Natural killer cell (primary cell): ENCODE measurements around the gene STRBP. TPM values are rescaled to one million over a fixed set of nuclear protein-coding genes. Genes with fewer than 3 reads are reported as not detected.
"Not testable (repeated sequence)": the region's sequence is repeated elsewhere in the genome, so short reads cannot be mapped to it uniquely, and the experiment has no call there.

Source experiments
- ATAC-seq, 3 donors: fragments of 150-1000 bp in 2 of 3; fragments of 200-7000 bp in 1 of 3; cut with Tn5 transposase; 1 replicate in 1 of 3; 2 replicates in 2 of 3; pipeline ENCODE4 v1.10.0; 2021; ENCODE audit warnings: mild to moderate bottlenecking in 2 of 3, moderate library complexity in 2 of 3
- DNase-seq, 2 donors: peaks; one replicate each; pipeline versions ENCODE4 v3.0.0 to v3.0.0-alpha.2; 2013 to 2021; ENCODE audit warnings: mixed read lengths in 1 of 2
- H3K27ac ChIP-seq: one replicate; pipeline ENCODE4 v1.5.1; 2013; ENCODE audit warnings: mild to moderate bottlenecking, low read length
- H3K27me3 ChIP-seq: one replicate; pipeline ENCODE4 v1.6.1; 2013; ENCODE audit warnings: low read length; ENCODE audit not compliant: control insufficient read depth, insufficient read depth
- H3K36me3 ChIP-seq: one replicate; pipeline ENCODE4 v1.6.1; 2013; ENCODE audit warnings: low read length; ENCODE audit not compliant: control insufficient read depth, insufficient read depth
- H3K4me1 ChIP-seq: one replicate; pipeline ENCODE4 v1.6.1; 2013; ENCODE audit warnings: low read length; ENCODE audit not compliant: control insufficient read depth, insufficient read depth
- H3K4me3 ChIP-seq: one replicate; pipeline ENCODE4 v1.5.1; 2013; ENCODE audit warnings: low read length
- H3K9me3 ChIP-seq: one replicate; pipeline ENCODE4 v1.6.1; 2013; ENCODE audit warnings: low read length; ENCODE audit not compliant: control insufficient read depth, insufficient read depth
- H3K27ac Mint-ChIP-seq, 2 donors: one replicate each; pipeline ENCODE4 v1.8.0; 2022; ENCODE audit warnings: mild to moderate bottlenecking in 2 of 2, mixed read lengths in 2 of 2, moderate library complexity in 1 of 2
- H3K27me3 Mint-ChIP-seq, 2 donors: one replicate each; pipeline ENCODE4 v1.8.0; 2022; ENCODE audit warnings: low read depth in 2 of 2, mixed read lengths in 2 of 2
- H3K36me3 Mint-ChIP-seq: one replicate; pipeline ENCODE4 v1.8.0; 2022; ENCODE audit warnings: mixed read lengths
- H3K4me1 Mint-ChIP-seq, 2 donors: one replicate each; pipeline ENCODE4 v1.8.0; 2022; ENCODE audit warnings: mixed read lengths in 2 of 2
- H3K4me3 Mint-ChIP-seq: one replicate; pipeline ENCODE4 v1.8.0; 2022; ENCODE audit warnings: mild to moderate bottlenecking, moderate library complexity, mixed read lengths
- H3K9me3 Mint-ChIP-seq, 2 donors: one replicate each; pipeline ENCODE4 v1.8.0; 2022; ENCODE audit warnings: mixed read lengths in 2 of 2
- WGBS: methylation state at CpG from one replicate; pipeline ENCODE4 v1.1.7; 2013; ENCODE audit warnings: missing lambda C conversion rate; ENCODE audit not compliant: insufficient coverage; 5-methylcytosine and 5-hydroxymethylcytosine counted together
- intact Hi-C: fragments of 100-400 bp; cut with micrococcal nuclease; formaldehyde crosslinking; loops from one replicate; pipeline ENCODE4 v1.14.2; 2022
- total RNA-seq, 4 donors: library from RNA; stranded (reverse); fragments of 120-200 nt in 1 of 4; gene quantifications; one replicate each; pipeline versions ENCODE4 v1.2.3 to v1.2.4, GENCODE V29; 2013 to 2022
- TF ChIP-seq, protein P1 (sequence below): fragments of 200-600 bp; IDR thresholded peaks from one replicate; pipeline ENCODE4 v1.8.0; 2022; ENCODE audit warnings: antibody characterized with exemption

The STRBP gene
- total RNA-seq, 3 donors from 2014 or later (not counting 1 experiment from before 2014, with no cell fraction given): 6.0 to 8.3 (median 7.9) TPM

DNA sequence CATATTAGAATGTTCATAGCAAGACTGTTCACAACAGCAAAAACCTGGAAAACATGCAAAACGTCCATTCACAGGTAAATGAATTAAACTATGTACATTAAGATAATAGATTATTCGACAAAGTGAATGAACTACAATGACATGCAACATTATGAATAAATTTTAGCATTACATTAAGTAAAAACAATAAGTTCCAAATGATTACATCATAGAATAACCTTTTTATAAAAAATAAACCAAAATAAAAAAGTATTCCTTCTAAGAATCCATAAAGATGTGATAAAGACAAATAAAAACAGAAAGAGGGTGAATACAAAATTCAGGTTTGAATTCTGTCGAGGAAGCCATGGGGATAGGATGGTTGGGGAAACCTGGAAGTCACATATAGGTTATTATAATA, 57.3 kb downstream of the STRBP start:
- Histone ChIP-seq H3K36me3 (no peaks in the 10 kb centered on the region), H3K27me3 (no peaks in the 10 kb centered on the region), H3K9me3 (no peaks in the 10 kb centered on the region), H3K4me1 (no peaks in the 10 kb centered on the region), H3K4me3 (no peak overlapping the region), H3K27ac (no peak overlapping the region)
- Mint-ChIP-seq H3K4me1 (no peaks in the 10 kb centered on the region), H3K36me3 (no peaks in the 10 kb centered on the region), H3K27me3 (no peaks in the 10 kb centered on the region), H3K4me3 (no peak overlapping the region), H3K27ac (no peak overlapping the region), H3K9me3 (no peaks in the 10 kb centered on the region)
- no peak for DNase-seq
- no CpG with 5 or more reads among the region's 3 CpGs for WGBS
- no peak for ATAC-seq
- intact Hi-C loops: no loop called here
- TF ChIP-seq, protein P1, sequence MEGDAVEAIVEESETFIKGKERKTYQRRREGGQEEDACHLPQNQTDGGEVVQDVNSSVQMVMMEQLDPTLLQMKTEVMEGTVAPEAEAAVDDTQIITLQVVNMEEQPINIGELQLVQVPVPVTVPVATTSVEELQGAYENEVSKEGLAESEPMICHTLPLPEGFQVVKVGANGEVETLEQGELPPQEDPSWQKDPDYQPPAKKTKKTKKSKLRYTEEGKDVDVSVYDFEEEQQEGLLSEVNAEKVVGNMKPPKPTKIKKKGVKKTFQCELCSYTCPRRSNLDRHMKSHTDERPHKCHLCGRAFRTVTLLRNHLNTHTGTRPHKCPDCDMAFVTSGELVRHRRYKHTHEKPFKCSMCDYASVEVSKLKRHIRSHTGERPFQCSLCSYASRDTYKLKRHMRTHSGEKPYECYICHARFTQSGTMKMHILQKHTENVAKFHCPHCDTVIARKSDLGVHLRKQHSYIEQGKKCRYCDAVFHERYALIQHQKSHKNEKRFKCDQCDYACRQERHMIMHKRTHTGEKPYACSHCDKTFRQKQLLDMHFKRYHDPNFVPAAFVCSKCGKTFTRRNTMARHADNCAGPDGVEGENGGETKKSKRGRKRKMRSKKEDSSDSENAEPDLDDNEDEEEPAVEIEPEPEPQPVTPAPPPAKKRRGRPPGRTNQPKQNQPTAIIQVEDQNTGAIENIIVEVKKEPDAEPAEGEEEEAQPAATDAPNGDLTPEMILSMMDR: no peak

DNA sequence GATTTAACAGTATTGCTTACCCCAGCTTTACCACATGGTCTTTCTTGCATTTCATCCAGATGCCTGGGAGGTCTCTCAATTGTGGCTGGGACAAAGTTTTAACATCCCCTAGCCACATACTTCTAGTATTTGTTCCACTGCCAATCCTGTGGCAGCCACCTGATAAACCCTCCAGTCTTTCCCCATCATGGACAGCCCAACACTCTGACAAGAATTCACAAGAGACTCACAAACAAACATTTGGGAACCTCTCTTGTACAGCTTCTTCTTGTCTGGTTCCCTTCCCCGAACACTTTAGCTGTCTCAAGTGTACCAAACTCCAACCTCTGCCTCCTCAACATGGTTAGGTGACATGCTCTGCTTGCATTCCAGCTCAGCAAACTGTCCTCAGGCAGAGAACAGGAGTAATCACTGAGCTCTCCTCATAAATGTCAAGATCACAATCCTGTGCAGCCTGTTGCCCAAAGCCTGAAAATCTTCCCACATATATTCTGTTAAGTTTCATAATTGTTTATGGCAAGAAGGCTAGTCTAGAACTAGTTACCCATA, 59.7 kb downstream of the STRBP start:
- H3K4me3 Mint-ChIP-seq: no peak overlapping the region
- H3K4me1 ChIP-seq: no peaks in the 10 kb centered on the region
- TF ChIP-seq, protein P1: no peak

DNA sequence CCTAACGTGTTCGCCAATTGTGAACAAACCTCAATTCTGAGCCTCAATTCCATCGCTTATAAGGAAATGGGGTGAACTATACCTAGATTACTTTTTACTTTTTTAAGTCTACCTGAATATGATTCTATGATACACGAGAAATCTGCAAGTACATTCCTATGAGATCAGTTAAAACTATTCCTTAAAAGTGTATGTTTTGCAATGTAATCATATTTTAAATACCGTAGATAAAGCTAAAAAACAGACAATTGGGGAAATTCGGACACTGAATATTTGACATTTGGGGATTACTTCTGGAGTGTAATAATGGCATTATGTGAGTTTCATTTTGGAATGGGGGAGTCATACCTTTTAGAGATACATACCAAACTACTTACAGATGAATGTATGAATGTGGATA, 62.3 kb downstream of the STRBP start:
- Histone ChIP-seq H3K4me1 (no peaks in the 10 kb centered on the region), H3K4me3 (no peak overlapping the region), H3K27ac (no peak overlapping the region), H3K36me3 (no peaks in the 10 kb centered on the region), H3K9me3 (no peaks in the 10 kb centered on the region), H3K27me3 (no peaks in the 10 kb centered on the region)
- Mint-ChIP-seq H3K27ac (no peak overlapping the region), H3K36me3 (no peaks in the 10 kb centered on the region), H3K4me1 (no peaks in the 10 kb centered on the region), H3K9me3 (no peaks in the 10 kb centered on the region), H3K4me3 (no peak overlapping the region), H3K27me3 (no peaks in the 10 kb centered on the region)
- 100% methylated on average over 3 of the region's 6 CpGs for WGBS
- intact Hi-C loops: no loop called here
- TF ChIP-seq, protein P1: no peak
- ATAC-seq (no peak), DNase-seq (no peak)

More for the DNA sequence above, 59.7 kb downstream of the STRBP start:
- no peak overlapping the region for H3K27ac Mint-ChIP-seq
- no peak overlapping the region for H3K27ac ChIP-seq
- DNase-seq (no peak), ATAC-seq (no peak)
- intact Hi-C loops: no loop called here
- no peaks in the 10 kb centered on the region for H3K9me3 Mint-ChIP-seq
- no peaks in the 10 kb centered on the region for H3K9me3 ChIP-seq
- no peaks in the 10 kb centered on the region for H3K4me1 Mint-ChIP-seq
- no peaks in the 10 kb centered on the region for H3K27me3 ChIP-seq
- H3K4me3 ChIP-seq: no peak overlapping the region
- H3K27me3 Mint-ChIP-seq: no peaks in the 10 kb centered on the region
- 96% methylated on average over 1 of the region's 1 CpG for WGBS
- H3K36me3 Mint-ChIP-seq: no peaks in the 10 kb centered on the region
- no peaks in the 10 kb centered on the region for H3K36me3 ChIP-seq

DNA sequence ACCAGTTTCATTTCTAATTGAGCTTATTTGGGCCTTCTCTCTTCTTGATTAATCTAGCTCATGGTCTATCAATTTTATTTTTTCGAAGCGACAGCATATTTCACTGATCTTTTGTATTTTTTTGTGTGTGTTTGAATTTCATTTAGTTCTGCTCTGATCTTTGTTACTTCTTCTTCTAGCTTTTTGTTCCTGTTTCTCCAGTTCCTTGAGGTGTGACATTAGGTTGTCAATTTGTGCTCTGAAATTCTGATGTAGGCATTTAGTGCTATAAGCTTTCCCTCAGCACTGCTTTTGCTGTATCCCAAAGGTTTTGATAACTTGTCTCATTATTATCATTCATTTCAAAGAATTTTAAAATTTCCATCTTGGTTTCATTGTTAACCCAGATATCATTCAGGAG, 67.3 kb downstream of the STRBP start:
- Histone ChIP-seq H3K9me3 (no peaks in the 10 kb centered on the region), H3K4me1 (no peaks in the 10 kb centered on the region), H3K27ac (no peak overlapping the region), H3K36me3 (no peaks in the 10 kb centered on the region), H3K4me3 (no peak overlapping the region), H3K27me3 (no peaks in the 10 kb centered on the region)
- no peak overlapping the region for H3K27ac Mint-ChIP-seq
- H3K36me3 Mint-ChIP-seq: no peaks in the 10 kb centered on the region
- H3K9me3 Mint-ChIP-seq: no peaks in the 10 kb centered on the region
- no peaks in the 10 kb centered on the region for H3K4me1 Mint-ChIP-seq
- no peaks in the 10 kb centered on the region for H3K27me3 Mint-ChIP-seq
- intact Hi-C loops: no loop called here
- 45% methylated on average over 2 of the region's 2 CpGs for WGBS
- DNase-seq (no peak), ATAC-seq (no peak)
- TF ChIP-seq, protein P1: no peak
- H3K4me3 Mint-ChIP-seq: no peak overlapping the region

DNA sequence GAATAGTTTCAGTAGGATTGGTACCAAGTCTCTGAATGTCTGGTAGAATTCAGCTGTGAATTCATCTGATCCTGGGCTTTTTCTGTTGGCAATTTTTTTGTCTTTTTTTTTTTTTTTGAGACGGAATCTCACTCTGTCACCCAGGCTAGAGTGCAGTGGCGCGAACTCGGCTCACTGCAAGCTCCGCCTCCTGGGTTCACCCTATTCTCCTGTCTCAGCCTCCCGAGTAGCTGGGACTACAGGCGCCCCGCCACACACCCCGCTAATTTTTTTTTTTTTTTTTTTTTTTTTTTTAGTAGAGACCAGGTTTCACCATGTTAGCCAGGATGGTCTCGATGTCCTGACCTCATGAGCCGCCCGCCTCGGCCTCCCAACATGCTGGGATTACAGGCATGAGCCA, 67.9 kb downstream of the STRBP start:
- DNase-seq, H3K27ac Mint-ChIP-seq, H3K9me3 Mint-ChIP-seq, H3K27me3 ChIP-seq, H3K4me3 Mint-ChIP-seq, H3K27ac ChIP-seq, H3K27me3 Mint-ChIP-seq, H3K36me3 ChIP-seq, H3K36me3 Mint-ChIP-seq, H3K9me3 ChIP-seq, ATAC-seq, H3K4me1 Mint-ChIP-seq, intact Hi-C loops, H3K4me3 ChIP-seq, H3K4me1 ChIP-seq: not testable (repeated sequence)
- WGBS: 100% methylated on average over 9 of the region's 13 CpGs
